T-helper 9 cell (primary cell): ENCODE data around the gene CELF2.
"Not testable (repeated sequence)": the region's sequence is repeated elsewhere in the genome, so short reads cannot be mapped to it uniquely, and the experiment has no call there.

ENCODE experiments used
- DNase-seq: peaks from one replicate; pipeline ENCODE4 v3.0.0-alpha.2; 2020

CELF2 gene

GRCh38 chr10:11363497-11363896 lies 345.8 kb downstream of the CELF2 start:
- DNase-seq, result no peak

DNA sequence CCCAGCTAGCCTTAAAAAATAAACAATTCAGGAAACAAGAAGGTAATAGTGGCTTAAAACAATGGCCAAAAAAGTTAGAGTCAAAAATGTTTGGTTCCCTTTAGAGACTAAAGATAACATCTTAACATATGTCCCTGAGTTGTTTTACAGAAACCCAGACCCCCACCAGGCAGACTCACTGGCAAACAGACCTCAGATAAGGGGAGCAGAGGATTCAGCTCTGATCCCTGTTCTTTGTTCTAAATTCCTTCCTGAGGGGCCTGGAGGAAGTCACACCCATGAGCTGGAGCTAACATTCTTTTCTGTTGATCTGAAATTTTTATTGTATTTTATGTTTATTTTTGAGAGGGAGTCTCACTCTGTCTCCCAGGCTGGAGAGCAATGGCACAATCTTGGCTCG lies 346.6 kb downstream of the CELF2 start:
- DNase-seq, result no peak

- DNase-seq, result not testable (repeated sequence)
Observed at GRCh38 chr10:11366889-11367288, 349.2 kb downstream of the CELF2 start.

DNA sequence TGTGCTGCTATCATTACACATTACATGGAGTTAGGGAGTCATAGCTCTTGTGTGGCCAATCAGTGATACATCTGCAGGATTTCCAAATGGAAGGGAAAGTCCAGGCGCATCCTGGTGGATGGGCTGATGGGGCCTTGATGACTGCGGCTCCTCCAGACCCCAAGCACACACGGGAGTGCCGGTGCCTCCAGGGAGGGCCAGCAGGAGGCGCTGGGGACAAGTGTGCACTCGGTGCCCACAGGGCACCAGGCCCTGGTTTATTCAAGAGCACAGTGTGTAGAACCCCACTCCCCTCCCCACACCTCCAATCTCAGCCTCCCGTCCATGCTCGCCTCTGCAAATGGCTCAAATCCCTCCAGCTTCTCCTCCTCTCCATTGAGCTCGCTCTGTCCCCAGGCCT lies 349.8 kb downstream of the CELF2 start:
- no peak for DNase-seq

DNA sequence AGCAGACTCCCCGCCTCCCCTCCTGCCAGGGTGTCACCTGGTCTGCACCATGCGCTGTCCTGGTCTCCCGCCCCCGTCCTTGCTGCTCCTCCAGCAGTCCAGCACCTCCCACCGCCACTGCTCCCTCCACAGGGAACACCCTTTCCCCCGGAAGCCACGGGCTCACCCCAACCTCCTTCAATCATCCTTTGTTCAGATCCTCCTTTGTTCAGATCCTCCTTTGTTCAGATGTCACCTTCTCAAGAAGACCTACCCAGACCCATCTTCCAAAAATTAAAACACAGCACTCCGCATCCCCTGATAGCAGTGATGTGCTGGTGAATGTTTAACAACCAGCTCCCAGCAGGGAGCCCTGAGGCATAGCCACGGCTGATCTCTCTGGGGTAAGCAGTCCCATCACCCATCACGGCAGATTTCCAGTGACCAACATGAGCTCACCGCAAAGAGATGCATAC lies 356.1 kb downstream of the CELF2 start:
- no peak for DNase-seq

GRCh38 chr10:11377267-11377666 lies 359.6 kb downstream of the CELF2 start:
- no peak for DNase-seq

- no peak for DNase-seq
Observed at GRCh38 chr10:11378835-11379234, 361.2 kb downstream of the CELF2 start.

- no peak for DNase-seq
Observed at GRCh38 chr10:11379771-11380170, 362.1 kb downstream of the CELF2 start.

DNA sequence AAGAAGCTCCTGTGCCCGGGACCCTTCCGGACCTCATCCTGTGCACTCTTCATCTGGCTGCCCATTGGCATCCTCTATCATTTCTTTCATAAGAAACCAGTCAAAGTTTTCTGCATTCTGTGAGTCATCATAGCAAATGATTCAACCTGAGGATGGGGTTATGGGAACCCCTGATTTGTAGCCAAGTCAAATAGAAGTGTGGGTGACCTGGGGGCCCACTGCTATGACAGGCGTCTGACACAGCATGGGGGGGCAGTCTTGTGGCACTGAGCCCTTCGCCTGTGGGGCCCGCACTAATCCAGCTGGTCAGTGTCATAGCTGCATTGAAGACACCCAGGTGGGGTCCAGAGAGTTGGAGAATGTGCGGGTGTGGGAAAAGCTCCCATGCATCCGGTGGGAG lies 363.4 kb downstream of the CELF2 start:
- no peak for DNase-seq

- DNase-seq, result no peak
Observed at GRCh38 chr10:11381511-11381910, 363.8 kb downstream of the CELF2 start.

- no peak for DNase-seq
Observed at GRCh38 chr10:11382187-11382586, 364.5 kb downstream of the CELF2 start.

GRCh38 chr10:11386044-11386443 lies 368.4 kb downstream of the CELF2 start:
- DNase-seq, result no peak
